Astrocyte (in vitro differentiated cells and primary cell): Measurements from ENCODE around the gene LRPAP1.

Experiments
- EZH2 ChIP-seq: IDR thresholded peaks from 2 replicates; pipeline ENCODE4 v1.6.1; 2012; ENCODE audit warnings: mild to moderate bottlenecking, low read length, inconsistent platforms; ENCODE audit not compliant: insufficient read depth
- TF ChIP-seq, protein P1 (sequence below): IDR thresholded peaks from 2 replicates; pipeline ENCODE4 v1.5.1; 2011; ENCODE audit warnings: low read depth, mild to moderate bottlenecking, inconsistent platforms, low read length, moderate library complexity; ENCODE audit not compliant: insufficient read depth

DNA sequence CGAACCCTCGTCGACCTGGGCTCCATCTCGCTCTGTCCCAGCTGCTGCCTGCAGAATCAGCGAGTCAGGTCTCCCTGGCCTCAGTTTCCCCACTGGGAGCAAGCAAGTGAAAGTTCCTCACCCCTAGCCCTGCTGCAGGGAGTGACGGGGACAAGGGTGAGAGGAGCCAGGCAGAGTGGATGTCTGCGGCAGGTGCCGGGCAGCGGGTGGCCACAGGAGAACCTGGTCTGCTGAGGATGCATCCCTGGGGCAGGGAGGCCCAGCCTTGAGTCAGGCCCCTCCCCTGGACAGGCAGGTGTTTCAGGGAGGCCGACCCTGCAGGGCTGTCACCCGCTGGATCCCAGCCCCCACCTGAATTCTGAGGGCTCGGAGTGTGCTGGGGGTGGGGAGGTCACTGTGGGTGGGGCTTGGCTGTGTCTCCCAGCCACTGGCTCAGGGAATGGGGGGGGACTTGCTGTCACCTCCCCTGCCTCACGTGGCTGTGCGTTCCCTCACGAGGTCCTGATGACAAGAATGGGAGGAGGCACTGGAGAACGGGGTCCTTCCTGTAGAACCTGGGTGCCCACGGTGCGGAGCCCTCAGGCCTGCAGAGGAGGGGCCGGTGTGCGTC, 33.2 kb downstream of the LRPAP1 start:
- TF ChIP-seq, protein P1, sequence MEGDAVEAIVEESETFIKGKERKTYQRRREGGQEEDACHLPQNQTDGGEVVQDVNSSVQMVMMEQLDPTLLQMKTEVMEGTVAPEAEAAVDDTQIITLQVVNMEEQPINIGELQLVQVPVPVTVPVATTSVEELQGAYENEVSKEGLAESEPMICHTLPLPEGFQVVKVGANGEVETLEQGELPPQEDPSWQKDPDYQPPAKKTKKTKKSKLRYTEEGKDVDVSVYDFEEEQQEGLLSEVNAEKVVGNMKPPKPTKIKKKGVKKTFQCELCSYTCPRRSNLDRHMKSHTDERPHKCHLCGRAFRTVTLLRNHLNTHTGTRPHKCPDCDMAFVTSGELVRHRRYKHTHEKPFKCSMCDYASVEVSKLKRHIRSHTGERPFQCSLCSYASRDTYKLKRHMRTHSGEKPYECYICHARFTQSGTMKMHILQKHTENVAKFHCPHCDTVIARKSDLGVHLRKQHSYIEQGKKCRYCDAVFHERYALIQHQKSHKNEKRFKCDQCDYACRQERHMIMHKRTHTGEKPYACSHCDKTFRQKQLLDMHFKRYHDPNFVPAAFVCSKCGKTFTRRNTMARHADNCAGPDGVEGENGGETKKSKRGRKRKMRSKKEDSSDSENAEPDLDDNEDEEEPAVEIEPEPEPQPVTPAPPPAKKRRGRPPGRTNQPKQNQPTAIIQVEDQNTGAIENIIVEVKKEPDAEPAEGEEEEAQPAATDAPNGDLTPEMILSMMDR: no peak
- TF ChIP-seq EZH2: no peak
